Colonic mucosa (tissue), 4 donors: ENCODE results near the gene RGS5. TPM values are rescaled to one million over a fixed set of nuclear protein-coding genes. Genes with fewer than 3 reads are reported as not detected.

Source experiments
- DNase-seq: peaks from one replicate; pipeline ENCODE4 v3.0.0-alpha.2; 2020
- H3K27ac ChIP-seq: fragments of 200-600 bp; one replicate; pipeline ENCODE4 v1.8.0; 2021
- H3K27me3 ChIP-seq: fragments of 200-600 bp; one replicate; pipeline ENCODE4 v1.8.0; 2021
- H3K36me3 ChIP-seq: fragments of 200-600 bp; one replicate; pipeline ENCODE4 v1.8.0; 2021
- H3K4me1 ChIP-seq: fragments of 200-600 bp; one replicate; pipeline ENCODE4 v1.8.0; 2021; ENCODE audit warnings: mild to moderate bottlenecking
- H3K4me3 ChIP-seq: fragments of 200-600 bp; one replicate; pipeline ENCODE4 v1.8.0; 2021
- H3K9ac ChIP-seq, 2 donors: one replicate each; pipeline ENCODE4 v1.7.0; 2013; ENCODE audit warnings: control low read depth in 2 of 2, low read depth in 2 of 2, low read length in 2 of 2
- H3K9me3 ChIP-seq: fragments of 200-600 bp; one replicate; pipeline ENCODE4 v1.8.0; 2021
- CTCF ChIP-seq: fragments of 200-600 bp; IDR thresholded peaks from one replicate; pipeline ENCODE4 v1.8.0; 2022; ENCODE audit warnings: antibody characterized with exemption, mild to moderate bottlenecking
- intact Hi-C: fragments of 100-400 bp; cut with DNase I; formaldehyde crosslinking; loops from one replicate; pipeline ENCODE4 v1.14.1; 2022
- total RNA-seq, 2 donors: library from RNA; stranded (reverse); fragmentation: NEBNext Ultra II Directional in 1 of 2; extraction: Animal tissue kit (Norgen Biotek cat#: 25700) in 1 of 2; gene quantifications; one replicate each; pipeline ENCODE4 v1.2.1, GENCODE V29; 2021
- donor health status: healthy.
- donor health status: DM: no; HTN: no; CAD: no.
- donor health status: DM: no; HTN: no; CAD: no.

The RGS5 gene
- total RNA-seq, 2 donors from 2014 or later, result 10.8 to 41.7 TPM

GRCh38 chr1:163102590-163102989, 100.1 kb downstream of the RGS5 start:
- Histone ChIP-seq H3K4me3 (no peak overlapping the region), H3K27ac (no peak overlapping the region), H3K27me3 (no peaks in the 10 kb centered on the region), H3K36me3 (no peaks in the 10 kb centered on the region), H3K4me1 (no peaks in the 10 kb centered on the region), H3K9me3 (no peaks in the 10 kb centered on the region), H3K9ac (no peak overlapping the region)
- no peak for TF ChIP-seq CTCF
- DNase-seq, result no peak
- intact Hi-C loops, result no loop called here

GRCh38 chr1:163095213-163095612, 107.5 kb downstream of the RGS5 start:
- Histone ChIP-seq H3K4me3 (no peak overlapping the region), H3K9me3 (no peaks in the 10 kb centered on the region), H3K36me3 (no peaks in the 10 kb centered on the region), H3K27me3 (no peaks in the 10 kb centered on the region), H3K4me1 (no peaks in the 10 kb centered on the region), H3K27ac (no peak overlapping the region), H3K9ac (no peak overlapping the region)
- no peak for TF ChIP-seq CTCF
- intact Hi-C loops, result no loop called here
- DNase-seq, result no peak

GRCh38 chr1:163094589-163094988, 108.1 kb downstream of the RGS5 start:
- intact Hi-C loops, result no loop called here
- H3K4me1 ChIP-seq, result no peaks in the 10 kb centered on the region
- H3K9me3 ChIP-seq, result no peaks in the 10 kb centered on the region
- no peak overlapping the region for H3K9ac ChIP-seq
- H3K27me3 ChIP-seq, result no peaks in the 10 kb centered on the region
- no peak for TF ChIP-seq CTCF
- no peak overlapping the region for H3K4me3 ChIP-seq
- no peaks in the 10 kb centered on the region for H3K36me3 ChIP-seq
- H3K27ac ChIP-seq, result no peak overlapping the region
- DNase-seq, result no peak

DNA sequence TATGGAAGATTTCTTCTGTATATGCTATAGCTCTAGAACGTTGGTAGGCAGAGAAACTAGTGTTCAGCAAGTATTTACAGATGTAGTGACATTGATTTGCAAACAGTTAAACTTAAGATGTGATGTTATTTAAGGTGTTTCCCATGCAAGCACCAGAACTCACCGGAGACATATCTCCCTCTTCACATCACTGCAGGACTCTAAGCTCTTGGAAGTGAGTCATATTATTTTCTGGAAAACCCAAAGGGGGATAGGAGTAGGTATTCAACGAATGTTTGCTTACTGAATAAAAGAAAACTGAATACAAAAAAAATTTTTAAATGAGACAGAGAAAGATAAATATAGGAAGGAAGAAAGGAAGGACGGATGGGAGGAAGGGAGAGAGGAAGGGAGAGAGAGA, 108.5 kb downstream of the RGS5 start:
- Histone ChIP-seq H3K27me3 (no peaks in the 10 kb centered on the region), H3K36me3 (no peaks in the 10 kb centered on the region), H3K4me3 (no peak overlapping the region), H3K4me1 (no peaks in the 10 kb centered on the region), H3K9me3 (no peaks in the 10 kb centered on the region), H3K27ac (no peak overlapping the region), H3K9ac (no peak overlapping the region)
- DNase-seq, result no peak
- TF ChIP-seq CTCF, result no peak
- intact Hi-C loops, result no loop called here

DNA sequence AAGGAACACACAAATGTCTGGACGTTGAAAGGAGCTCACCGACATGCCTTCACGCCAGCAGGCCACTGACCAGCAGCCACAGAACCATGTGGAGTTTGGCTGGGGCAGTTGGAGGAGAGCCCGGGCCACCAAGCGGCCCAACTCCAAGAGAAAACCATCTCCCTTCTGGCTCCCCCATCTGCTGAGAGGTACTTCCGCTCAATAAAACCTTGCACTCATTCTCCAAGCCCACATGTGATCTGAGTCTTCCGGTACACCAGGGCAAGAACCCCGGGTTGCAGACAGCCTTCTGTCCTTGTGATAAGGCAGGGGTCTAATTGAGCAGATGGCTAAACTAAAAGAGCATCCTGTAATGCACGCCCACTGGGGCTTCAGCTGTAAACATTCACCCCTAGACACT, 109.1 kb downstream of the RGS5 start:
- no peak for DNase-seq
- Histone ChIP-seq H3K27ac (no peak overlapping the region), H3K36me3 (no peaks in the 10 kb centered on the region), H3K9me3 (no peaks in the 10 kb centered on the region), H3K4me3 (no peak overlapping the region), H3K27me3 (no peaks in the 10 kb centered on the region), H3K9ac (no peak overlapping the region), H3K4me1 (no peaks in the 10 kb centered on the region)
- no peak for TF ChIP-seq CTCF
- intact Hi-C loops, result no loop called here

DNA sequence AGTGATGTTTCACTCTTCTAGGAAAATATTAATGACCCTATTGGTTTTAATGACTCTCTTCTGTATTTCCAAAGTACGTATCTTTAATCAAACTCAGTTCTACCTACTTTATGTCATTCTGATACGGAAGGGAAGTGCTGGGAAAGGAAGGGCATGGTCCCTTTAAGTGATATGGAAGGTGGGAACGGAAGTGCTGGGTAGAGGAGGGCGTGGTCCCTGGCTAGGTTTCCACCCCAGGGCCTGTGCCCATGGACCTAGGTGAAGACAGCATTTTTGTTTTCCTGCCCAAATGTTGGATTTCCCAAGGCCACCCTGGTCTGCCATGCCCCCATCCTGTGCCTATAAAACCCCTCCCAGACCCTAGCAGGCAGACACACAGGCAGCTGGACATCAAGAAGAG, 109.5 kb downstream of the RGS5 start:
- Histone ChIP-seq H3K27ac (no peak overlapping the region), H3K36me3 (no peaks in the 10 kb centered on the region), H3K4me3 (no peak overlapping the region), H3K9ac (no peak overlapping the region), H3K9me3 (no peaks in the 10 kb centered on the region), H3K4me1 (no peaks in the 10 kb centered on the region), H3K27me3 (no peaks in the 10 kb centered on the region)
- DNase-seq, result no peak
- no peak for TF ChIP-seq CTCF
- intact Hi-C loops, result no loop called here
